Measurements from ENCODE around the gene COIL. TPM values are rescaled to one million over a fixed set of nuclear protein-coding genes. Genes with fewer than 3 reads are reported as not detected.

The COIL gene
- total RNA-seq, 2 donors from 2014 or later: 22.6 to 26.1 TPM

- Mint-ChIP-seq H3K36me3 (peaks cover 0 to 21% of the 10 kb centered on the region in 2 donors), H3K9me3 (peaks cover 0 to 7% of the 10 kb centered on the region in 2 donors), H3K27ac (no peak overlapping the region)
- no peak for ATAC-seq
- no peak for DNase-seq (ENCODE audit: low spot score in 2 of 2)
Measured at GRCh38 chr17:56926270-56926669, 34.6 kb downstream of the COIL start.

DNA sequence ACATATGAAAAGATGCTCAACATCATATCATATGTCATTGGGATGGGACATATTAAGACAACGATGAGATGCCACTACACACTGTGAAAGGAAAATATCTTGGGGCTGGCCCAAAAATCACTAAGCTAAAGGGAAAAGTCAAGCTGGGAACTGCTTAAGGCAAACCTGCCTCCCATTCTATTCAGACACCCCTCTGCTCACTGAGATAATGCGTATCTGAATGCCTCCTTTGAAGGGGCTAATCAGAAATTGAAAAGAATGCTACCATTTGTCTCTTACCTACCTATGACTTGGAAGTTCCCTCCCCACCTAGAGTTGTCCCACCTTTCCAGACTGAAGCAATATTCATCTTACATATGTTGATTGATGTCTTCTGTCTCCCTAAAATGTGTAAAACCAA lies 35.8 kb downstream of the COIL start:
- peaks cover 0 to 10% of the 10 kb centered on the region in 2 donors for H3K36me3 Mint-ChIP-seq
- no peak for DNase-seq (ENCODE audit: low spot score in 2 of 2)
- no peak for ATAC-seq
- H3K9me3 Mint-ChIP-seq: peaks cover 0 to 7% of the 10 kb centered on the region in 2 donors
- H3K27ac Mint-ChIP-seq: no peak overlapping the region

DNA sequence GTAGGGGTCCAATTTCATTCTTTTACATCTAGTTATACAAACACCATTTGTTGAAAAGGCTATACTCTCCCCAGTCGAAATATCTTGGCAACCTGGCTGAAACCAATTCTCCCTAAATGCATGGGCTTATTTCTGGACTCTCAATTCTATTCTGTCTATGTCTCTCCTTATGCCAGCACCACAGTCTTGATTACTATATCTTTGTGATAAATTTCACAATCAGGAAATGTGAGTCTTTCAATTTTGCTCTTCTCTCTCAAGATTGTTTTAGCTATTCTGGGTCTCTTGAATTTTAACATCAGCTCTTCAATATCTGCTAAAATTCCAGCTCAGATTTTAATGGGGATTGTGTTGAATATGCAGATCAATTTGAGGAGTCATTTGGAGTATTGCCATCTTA lies 41.1 kb downstream of the COIL start:
- Mint-ChIP-seq H3K27ac (peak overlapping the region; percentile 10 to 68), H3K9me3 (peaks cover 6 to 13% of the 10 kb centered on the region in 2 donors), H3K36me3 (peaks cover 8 to 35% of the 10 kb centered on the region in 2 donors)
- DNase-seq (ENCODE audit: low spot score in 2 of 2) (no peak), ATAC-seq (no peak)

GRCh38 chr17:56918916-56919315 lies 41.9 kb downstream of the COIL start:
- ATAC-seq (peak in 1 of 2 donors; percentile 29), DNase-seq (ENCODE audit: low spot score in 2 of 2) (no peak)
- Mint-ChIP-seq H3K9me3 (peaks cover 6 to 13% of the 10 kb centered on the region in 2 donors), H3K36me3 (peaks cover 13 to 40% of the 10 kb centered on the region in 2 donors), H3K27ac (peak overlapping the region; percentile 7 to 68)

DNA sequence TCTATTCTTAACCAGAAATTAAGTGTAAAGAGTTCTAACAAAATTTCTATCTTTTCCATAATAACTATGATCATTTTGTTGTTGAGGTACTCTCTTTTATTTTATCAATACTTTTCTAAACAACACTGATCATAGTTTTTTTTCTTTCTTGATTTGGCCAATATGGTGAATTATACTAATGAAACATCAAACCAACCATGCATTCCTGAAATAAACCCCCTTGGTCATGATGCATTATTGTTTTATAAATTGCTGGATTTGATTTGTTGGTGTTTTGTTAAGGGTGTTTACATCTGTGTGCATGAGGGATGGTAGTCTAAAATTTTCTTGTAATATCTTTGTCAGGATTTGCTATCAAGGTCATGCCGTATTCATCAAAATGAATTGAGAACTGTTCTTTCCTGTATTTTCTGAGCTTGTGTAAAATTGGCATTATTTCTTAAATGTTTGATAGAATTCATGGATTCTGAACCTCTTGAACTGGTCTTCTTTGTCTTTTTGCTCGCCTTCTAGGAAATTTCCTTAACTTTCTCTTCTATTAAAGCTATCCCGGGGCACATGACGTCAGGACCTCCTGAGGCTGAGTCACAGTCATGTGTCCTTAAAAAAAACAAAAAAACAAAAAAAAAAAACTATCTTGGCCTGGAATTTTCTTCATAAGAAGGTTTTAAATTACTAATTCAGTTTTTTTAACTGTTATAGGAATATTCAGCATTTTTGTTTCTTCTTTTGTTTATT lies 43.1 kb downstream of the COIL start:
- DNase-seq (ENCODE audit: low spot score in 2 of 2): no peak
- H3K9me3 Mint-ChIP-seq: peaks cover 6 to 13% of the 10 kb centered on the region in 2 donors
- H3K27ac Mint-ChIP-seq: peak overlapping the region in 1 of 2 donors; percentile 99
- no peak for ATAC-seq
- peaks cover 24 to 50% of the 10 kb centered on the region in 2 donors for H3K36me3 Mint-ChIP-seq

DNA sequence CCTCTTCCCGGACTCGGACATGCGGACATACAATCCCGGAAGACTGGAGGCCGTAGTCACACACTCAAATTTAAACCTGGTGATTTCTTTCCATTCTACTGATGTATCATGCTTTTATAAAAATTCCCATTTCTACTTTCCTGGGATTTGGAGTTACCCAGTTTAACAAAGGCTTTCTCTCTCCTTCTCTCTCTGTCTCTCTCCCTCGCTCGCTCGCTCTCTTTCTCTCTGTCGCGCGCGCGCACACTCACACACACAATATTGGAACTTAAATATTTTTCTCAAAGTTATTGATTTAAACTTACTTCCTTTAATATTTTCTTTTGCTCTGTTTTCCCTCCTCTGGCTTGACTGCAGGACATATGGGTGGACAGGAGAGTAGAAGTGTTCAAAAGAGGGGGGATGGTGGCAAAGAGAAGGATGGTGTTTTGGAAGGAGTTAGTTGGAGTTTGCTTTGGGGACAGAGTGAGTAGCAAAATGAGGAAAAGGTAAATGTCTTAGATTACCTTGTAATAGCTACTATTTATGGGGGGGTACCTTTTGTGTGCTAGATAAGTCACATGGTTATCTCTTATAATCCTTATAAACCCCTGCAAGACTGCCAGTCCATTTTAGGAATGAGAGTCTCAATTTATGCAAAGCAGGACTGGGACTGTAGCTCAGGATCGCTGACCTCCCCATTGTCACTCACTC lies 46.1 kb downstream of the COIL start:
- H3K9me3 Mint-ChIP-seq: peaks cover 6 to 10% of the 10 kb centered on the region in 2 donors
- peaks cover 31 to 77% of the 10 kb centered on the region in 2 donors for H3K36me3 Mint-ChIP-seq
- ATAC-seq: no peak
- peak overlapping the region; percentile 99 to 100 for H3K27ac Mint-ChIP-seq
- DNase-seq (ENCODE audit: low spot score in 2 of 2): no peak

GRCh38 chr17:56913867-56914580 lies 46.8 kb downstream of the COIL start, which contains the start of gene TRIM25:
Gene TRIM25, minus strand, starts transcription at chr17:56914049. Its CDS starts 61 bp downstream, at chr17:56913988.
- Mint-ChIP-seq H3K9me3 (peaks cover 6 to 7% of the 10 kb centered on the region in 2 donors), H3K27ac (peak within 1 kb of the TSS; percentile 99 to 100), H3K36me3 (peaks cover 31 to 71% of the 10 kb centered on the region in 2 donors)
- DNase-seq (ENCODE audit: low spot score in 2 of 2) (peak; percentile 79 to 87), ATAC-seq (peak; percentile 72 to 79)

- Mint-ChIP-seq H3K9me3 (peaks cover 3 to 7% of the 10 kb centered on the region in 2 donors), H3K36me3 (peaks cover 35 to 71% of the 10 kb centered on the region in 2 donors), H3K27ac (peak overlapping the region; percentile 95 to 99)
- DNase-seq (ENCODE audit: low spot score in 2 of 2) (no peak), ATAC-seq (peak; percentile 38 to 39)
Measured at GRCh38 chr17:56913353-56913866, 47.4 kb downstream of the COIL start.

GRCh38 chr17:56913000-56913311 lies 47.9 kb downstream of the COIL start:
- peaks cover 38 to 72% of the 10 kb centered on the region in 2 donors for H3K36me3 Mint-ChIP-seq
- ATAC-seq: no peak

DNA sequence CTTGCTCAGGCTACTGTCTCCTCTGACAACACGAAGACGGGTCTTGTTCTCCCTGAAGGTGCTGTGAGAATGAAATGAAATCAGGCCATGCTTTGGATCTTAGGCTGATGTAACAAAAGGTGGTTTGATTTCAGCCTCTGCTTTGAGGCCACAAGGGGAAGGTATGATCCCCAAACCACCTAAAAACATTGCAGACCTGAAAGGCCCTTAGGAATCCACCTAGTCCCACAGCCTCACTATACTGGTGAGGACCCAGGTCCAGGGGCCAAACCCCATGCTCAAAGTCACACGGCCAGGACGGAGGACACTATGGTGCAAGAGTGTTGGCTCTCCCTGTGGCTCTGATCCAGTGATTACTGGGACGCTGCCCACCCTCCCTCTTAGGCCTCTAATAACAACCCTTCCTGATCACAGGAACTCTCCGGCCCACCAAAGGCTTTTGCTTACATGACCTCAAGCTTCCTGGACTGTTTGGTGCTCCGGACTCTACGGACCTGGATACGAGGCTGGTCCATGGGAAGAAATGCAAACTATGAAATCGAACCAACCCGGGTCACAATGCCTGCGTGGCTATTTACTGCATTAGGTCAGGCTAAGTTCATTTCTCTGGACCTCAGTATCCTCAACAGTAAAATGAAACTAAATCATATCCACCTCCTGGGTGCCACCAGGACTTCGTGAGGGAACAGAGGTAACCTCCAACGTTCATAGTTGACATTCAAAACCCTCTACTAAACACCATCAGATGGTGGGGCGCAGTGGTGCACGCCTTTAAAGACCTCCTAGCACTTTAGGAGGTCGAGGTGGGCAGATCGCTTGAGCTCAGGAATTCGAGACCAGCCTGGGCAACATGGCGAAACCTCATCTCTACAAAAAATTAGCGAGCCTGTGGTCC lies 48.5 kb downstream of the COIL start:
- peaks cover 38 to 71% of the 10 kb centered on the region in 2 donors for H3K36me3 Mint-ChIP-seq
- DNase-seq (ENCODE audit: low spot score in 2 of 2) (no peak), ATAC-seq (no peak)

More at GRCh38 chr17:56913000-56913311, 47.9 kb downstream of the COIL start:
- DNase-seq (ENCODE audit: low spot score in 2 of 2): no peak
- Mint-ChIP-seq H3K27ac (peak overlapping the region; percentile 95 to 99), H3K9me3 (peaks cover 3 to 5% of the 10 kb centered on the region in 2 donors)

DNA sequence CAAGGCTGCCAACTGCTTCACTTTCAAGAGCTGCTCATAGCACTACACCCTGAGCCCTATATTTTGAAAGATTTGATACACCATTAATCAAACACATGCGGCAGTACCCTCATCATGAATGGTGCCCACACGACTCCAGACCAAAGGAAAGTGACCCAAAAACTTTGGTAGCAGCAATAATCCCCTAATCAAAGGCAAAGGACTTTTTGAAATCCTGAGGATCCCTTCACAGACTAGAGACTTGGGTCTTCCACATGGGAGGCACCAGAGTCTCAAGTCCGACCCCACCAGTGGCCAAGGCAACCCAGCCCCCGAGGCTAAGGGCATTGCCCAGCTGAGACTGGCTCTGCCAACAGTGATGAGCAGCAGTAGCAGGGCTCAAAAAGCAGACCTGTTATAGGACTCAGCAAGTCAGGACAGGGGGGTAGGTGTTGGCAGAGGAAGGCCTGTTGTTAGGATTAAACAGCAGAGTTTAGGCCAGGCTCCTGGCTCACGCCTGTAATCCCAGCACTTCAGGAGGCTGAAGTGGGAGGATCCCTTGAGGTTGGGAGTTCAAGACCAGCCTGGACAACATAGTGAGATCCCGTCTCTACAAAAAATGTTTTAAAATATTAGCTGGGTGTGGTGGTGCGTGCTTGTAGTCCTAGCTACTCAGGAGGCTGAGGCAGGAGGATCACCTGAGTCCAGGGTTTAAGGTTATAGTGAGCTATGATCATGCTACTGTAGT lies 50.2 kb downstream of the COIL start:
- no peak for ATAC-seq
- Mint-ChIP-seq H3K27ac (peak overlapping the region; percentile 72 to 95), H3K36me3 (peaks cover 38 to 77% of the 10 kb centered on the region in 2 donors), H3K9me3 (no peaks in the 10 kb centered on the region)
- DNase-seq (ENCODE audit: low spot score in 2 of 2): no peak

More for the DNA sequence above, 48.5 kb downstream of the COIL start:
- H3K9me3 Mint-ChIP-seq: no peaks in the 10 kb centered on the region
- H3K27ac Mint-ChIP-seq: peak overlapping the region; percentile 95 to 99

- DNase-seq (ENCODE audit: low spot score in 2 of 2): no peak
- peak overlapping the region; percentile 72 to 95 for H3K27ac Mint-ChIP-seq
- no peak for ATAC-seq
- H3K36me3 Mint-ChIP-seq: peaks cover 33 to 79% of the 10 kb centered on the region in 2 donors
- no peaks in the 10 kb centered on the region for H3K9me3 Mint-ChIP-seq
Measured at GRCh38 chr17:56909742-56910508, 50.9 kb downstream of the COIL start.

- H3K9me3 Mint-ChIP-seq: no peaks in the 10 kb centered on the region
- peak; percentile 49 to 59 for ATAC-seq
- no peak for DNase-seq (ENCODE audit: low spot score in 2 of 2)
- peaks cover 29 to 79% of the 10 kb centered on the region in 2 donors for H3K36me3 Mint-ChIP-seq
- peak overlapping the region; percentile 12 to 18 for H3K27ac Mint-ChIP-seq
Measured at GRCh38 chr17:56908001-56908542, 52.8 kb downstream of the COIL start.

- Mint-ChIP-seq H3K27ac (no peak overlapping the region), H3K36me3 (peaks cover 17 to 59% of the 10 kb centered on the region in 2 donors), H3K9me3 (no peaks in the 10 kb centered on the region)
- no peak for ATAC-seq
- DNase-seq (ENCODE audit: low spot score in 2 of 2): no peak
Measured at GRCh38 chr17:56903560-56903959, 57.3 kb downstream of the COIL start.
